Omental fat pad (tissue), 4 donors: Measurements from ENCODE around the gene GBGT1. TPM values are rescaled to one million over a fixed set of nuclear protein-coding genes. Genes with fewer than 3 reads are reported as not detected.

Source experiments
- ATAC-seq: fragments of 150-250 bp; one replicate; pipeline ENCODE4 v1.9.1; 2016; ENCODE audit warnings: mild to moderate bottlenecking, moderate library complexity; ENCODE audit not compliant: low FRiP score
- DNase-seq: peaks from one replicate; pipeline ENCODE4 v3.0.0-alpha.2; 2019; ENCODE audit warnings: low spot score
- CTCF ChIP-seq, 3 donors: fragments of 450-650 bp; IDR thresholded peaks; one replicate each; pipeline ENCODE4 v1.5.1; 2016 to 2017; ENCODE audit warnings: antibody characterized with exemption in 3 of 3, mild to moderate bottlenecking in 3 of 3, moderate library complexity in 2 of 3
- total RNA-seq, 4 donors: library from RNA; depleted of rRNA; stranded (reverse); fragments of >200 nt; gene quantifications; one replicate each; pipeline ENCODE4 v1.1.0, GENCODE V29; 2016

Gene GBGT1
- total RNA-seq, 4 donors from 2014 or later = 23.4 to 29.1 (median 26.9) TPM

GRCh38 chr9:133115604-133116345, 47.9 kb downstream of the GBGT1 start:
- no peak for ATAC-seq
- TF ChIP-seq CTCF (IDR thresholded peaks at IDR 0.05) = no peak
- no peak for DNase-seq

GRCh38 chr9:133114886-133115603, 48.7 kb downstream of the GBGT1 start:
- no peak for DNase-seq
- no peak for ATAC-seq

GRCh38 chr9:133113949-133114885, 49.5 kb downstream of the GBGT1 start:
- ATAC-seq (no peak), DNase-seq (no peak)
- TF ChIP-seq CTCF (IDR thresholded peaks at IDR 0.05) = no peak

More at GRCh38 chr9:133114886-133115603, 48.7 kb downstream of the GBGT1 start:
- no peak for TF ChIP-seq CTCF (IDR thresholded peaks at IDR 0.05)

GRCh38 chr9:133113163-133113948, 50.4 kb downstream of the GBGT1 start:
- no peak for TF ChIP-seq CTCF (IDR thresholded peaks at IDR 0.05)
- peak; percentile 65 for ATAC-seq
- no peak for DNase-seq

- TF ChIP-seq CTCF (IDR thresholded peaks at IDR 0.05) = no peak
- ATAC-seq (no peak), DNase-seq (peak; percentile 74)
Measured at GRCh38 chr9:133112663-133113026, 51.1 kb downstream of the GBGT1 start.
